ENCODE measurements around the gene TGFBR3L. TPM values are rescaled to one million over a fixed set of nuclear protein-coding genes. Genes with fewer than 3 reads are reported as not detected.

TGFBR3L gene
- total and polyA plus RNA-seq, 2 of the 8 experiments (the other 6 are each of a cell fraction or from before 2014, with no cell fraction given) = 3.1 to 3.7 TPM

DNA sequence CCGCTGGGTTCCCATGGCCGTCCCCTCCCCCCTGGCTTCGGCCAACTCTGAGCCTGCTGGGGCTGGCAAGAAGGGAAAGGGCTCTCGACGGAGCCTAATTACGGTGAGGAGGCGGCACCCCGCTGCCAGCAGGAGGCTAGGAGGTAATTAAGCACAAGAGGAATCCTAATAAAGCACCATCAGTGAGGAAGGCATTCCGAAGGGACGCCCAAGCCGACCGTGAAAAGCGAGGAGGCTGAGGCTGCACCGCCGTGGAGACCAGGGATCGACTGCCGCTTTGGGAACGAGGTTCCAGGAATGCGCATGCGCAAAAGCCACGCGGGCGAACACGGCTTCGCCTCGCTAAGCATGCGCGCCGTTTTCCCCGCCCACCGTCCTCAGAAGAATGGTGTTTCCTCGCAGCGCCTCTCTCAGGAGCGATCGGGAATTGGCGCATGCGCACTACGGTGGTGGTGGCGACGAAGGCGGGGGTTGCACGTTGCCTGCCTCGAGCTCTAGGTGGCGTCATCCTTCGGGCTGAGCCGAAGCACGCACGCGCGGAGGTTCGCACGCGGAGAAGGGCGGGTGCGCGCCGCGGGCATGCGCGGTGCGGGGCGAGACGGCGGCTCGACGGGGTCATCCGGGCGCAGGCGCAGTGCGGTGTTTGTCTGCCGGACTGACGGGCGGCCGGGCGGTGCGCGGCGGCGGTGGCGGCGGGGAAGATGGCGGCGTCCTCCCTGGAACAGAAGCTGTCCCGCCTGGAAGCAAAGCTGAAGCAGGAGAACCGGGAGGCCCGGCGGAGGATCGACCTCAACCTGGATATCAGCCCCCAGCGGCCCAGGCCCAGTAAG is 11.2 kb upstream of the TGFBR3L start, which contains the start of gene MAP2K7 (continued):
- TF ChIP-seq, protein P1, sequence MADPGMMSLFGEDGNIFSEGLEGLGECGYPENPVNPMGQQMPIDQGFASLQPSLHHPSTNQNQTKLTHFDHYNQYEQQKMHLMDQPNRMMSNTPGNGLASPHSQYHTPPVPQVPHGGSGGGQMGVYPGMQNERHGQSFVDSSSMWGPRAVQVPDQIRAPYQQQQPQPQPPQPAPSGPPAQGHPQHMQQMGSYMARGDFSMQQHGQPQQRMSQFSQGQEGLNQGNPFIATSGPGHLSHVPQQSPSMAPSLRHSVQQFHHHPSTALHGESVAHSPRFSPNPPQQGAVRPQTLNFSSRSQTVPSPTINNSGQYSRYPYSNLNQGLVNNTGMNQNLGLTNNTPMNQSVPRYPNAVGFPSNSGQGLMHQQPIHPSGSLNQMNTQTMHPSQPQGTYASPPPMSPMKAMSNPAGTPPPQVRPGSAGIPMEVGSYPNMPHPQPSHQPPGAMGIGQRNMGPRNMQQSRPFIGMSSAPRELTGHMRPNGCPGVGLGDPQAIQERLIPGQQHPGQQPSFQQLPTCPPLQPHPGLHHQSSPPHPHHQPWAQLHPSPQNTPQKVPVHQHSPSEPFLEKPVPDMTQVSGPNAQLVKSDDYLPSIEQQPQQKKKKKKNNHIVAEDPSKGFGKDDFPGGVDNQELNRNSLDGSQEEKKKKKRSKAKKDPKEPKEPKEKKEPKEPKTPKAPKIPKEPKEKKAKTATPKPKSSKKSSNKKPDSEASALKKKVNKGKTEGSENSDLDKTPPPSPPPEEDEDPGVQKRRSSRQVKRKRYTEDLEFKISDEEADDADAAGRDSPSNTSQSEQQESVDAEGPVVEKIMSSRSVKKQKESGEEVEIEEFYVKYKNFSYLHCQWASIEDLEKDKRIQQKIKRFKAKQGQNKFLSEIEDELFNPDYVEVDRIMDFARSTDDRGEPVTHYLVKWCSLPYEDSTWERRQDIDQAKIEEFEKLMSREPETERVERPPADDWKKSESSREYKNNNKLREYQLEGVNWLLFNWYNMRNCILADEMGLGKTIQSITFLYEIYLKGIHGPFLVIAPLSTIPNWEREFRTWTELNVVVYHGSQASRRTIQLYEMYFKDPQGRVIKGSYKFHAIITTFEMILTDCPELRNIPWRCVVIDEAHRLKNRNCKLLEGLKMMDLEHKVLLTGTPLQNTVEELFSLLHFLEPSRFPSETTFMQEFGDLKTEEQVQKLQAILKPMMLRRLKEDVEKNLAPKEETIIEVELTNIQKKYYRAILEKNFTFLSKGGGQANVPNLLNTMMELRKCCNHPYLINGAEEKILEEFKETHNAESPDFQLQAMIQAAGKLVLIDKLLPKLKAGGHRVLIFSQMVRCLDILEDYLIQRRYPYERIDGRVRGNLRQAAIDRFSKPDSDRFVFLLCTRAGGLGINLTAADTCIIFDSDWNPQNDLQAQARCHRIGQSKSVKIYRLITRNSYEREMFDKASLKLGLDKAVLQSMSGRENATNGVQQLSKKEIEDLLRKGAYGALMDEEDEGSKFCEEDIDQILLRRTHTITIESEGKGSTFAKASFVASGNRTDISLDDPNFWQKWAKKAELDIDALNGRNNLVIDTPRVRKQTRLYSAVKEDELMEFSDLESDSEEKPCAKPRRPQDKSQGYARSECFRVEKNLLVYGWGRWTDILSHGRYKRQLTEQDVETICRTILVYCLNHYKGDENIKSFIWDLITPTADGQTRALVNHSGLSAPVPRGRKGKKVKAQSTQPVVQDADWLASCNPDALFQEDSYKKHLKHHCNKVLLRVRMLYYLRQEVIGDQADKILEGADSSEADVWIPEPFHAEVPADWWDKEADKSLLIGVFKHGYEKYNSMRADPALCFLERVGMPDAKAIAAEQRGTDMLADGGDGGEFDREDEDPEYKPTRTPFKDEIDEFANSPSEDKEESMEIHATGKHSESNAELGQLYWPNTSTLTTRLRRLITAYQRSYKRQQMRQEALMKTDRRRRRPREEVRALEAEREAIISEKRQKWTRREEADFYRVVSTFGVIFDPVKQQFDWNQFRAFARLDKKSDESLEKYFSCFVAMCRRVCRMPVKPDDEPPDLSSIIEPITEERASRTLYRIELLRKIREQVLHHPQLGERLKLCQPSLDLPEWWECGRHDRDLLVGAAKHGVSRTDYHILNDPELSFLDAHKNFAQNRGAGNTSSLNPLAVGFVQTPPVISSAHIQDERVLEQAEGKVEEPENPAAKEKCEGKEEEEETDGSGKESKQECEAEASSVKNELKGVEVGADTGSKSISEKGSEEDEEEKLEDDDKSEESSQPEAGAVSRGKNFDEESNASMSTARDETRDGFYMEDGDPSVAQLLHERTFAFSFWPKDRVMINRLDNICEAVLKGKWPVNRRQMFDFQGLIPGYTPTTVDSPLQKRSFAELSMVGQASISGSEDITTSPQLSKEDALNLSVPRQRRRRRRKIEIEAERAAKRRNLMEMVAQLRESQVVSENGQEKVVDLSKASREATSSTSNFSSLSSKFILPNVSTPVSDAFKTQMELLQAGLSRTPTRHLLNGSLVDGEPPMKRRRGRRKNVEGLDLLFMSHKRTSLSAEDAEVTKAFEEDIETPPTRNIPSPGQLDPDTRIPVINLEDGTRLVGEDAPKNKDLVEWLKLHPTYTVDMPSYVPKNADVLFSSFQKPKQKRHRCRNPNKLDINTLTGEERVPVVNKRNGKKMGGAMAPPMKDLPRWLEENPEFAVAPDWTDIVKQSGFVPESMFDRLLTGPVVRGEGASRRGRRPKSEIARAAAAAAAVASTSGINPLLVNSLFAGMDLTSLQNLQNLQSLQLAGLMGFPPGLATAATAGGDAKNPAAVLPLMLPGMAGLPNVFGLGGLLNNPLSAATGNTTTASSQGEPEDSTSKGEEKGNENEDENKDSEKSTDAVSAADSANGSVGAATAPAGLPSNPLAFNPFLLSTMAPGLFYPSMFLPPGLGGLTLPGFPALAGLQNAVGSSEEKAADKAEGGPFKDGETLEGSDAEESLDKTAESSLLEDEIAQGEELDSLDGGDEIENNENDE (IDR thresholded peaks at IDR 0.05; ENCODE audit: insufficient replicate concordance, low read length) = no peak
- TF ChIP-seq CTCF (IDR thresholded peaks at IDR 0.05; ENCODE audit: control extremely low read depth in 1 of 3, insufficient read depth in 1 of 3, low read depth in 1 of 3, low read length in 3 of 3) (peak; percentile 83 to 95 (median 94)), JUN (IDR thresholded peaks at IDR 0.05; ENCODE audit: low read depth, low read length) (no peak)
- TF ChIP-seq, protein P2, sequence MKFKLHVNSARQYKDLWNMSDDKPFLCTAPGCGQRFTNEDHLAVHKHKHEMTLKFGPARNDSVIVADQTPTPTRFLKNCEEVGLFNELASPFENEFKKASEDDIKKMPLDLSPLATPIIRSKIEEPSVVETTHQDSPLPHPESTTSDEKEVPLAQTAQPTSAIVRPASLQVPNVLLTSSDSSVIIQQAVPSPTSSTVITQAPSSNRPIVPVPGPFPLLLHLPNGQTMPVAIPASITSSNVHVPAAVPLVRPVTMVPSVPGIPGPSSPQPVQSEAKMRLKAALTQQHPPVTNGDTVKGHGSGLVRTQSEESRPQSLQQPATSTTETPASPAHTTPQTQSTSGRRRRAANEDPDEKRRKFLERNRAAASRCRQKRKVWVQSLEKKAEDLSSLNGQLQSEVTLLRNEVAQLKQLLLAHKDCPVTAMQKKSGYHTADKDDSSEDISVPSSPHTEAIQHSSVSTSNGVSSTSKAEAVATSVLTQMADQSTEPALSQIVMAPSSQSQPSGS (IDR thresholded peaks at IDR 0.05; ENCODE audit: low read length) = no peak; the same call in 1 of the 2 replicates

Measured in H1 (cell line).